Stimulated activated CD8-positive, alpha-beta memory T cell treated with anti-CD3 and anti-CD28 coated beads, Interleukin-15, amount 100 ng/mL, for 1 hour (primary cell): Measurements from ENCODE around the gene C2orf74.
"Not testable (repeated sequence)": the region's sequence is repeated elsewhere in the genome, so short reads cannot be mapped to it uniquely, and the experiment has no call there.

Experiments
- DNase-seq: peaks from one replicate; pipeline ENCODE4 v3.0.0-alpha.2; 2020; ENCODE audit warnings: low read depth

C2orf74 gene

GRCh38 chr2:61161888-61162287 is at the start of gene C2orf74:
Gene C2orf74, plus strand, starts transcription at chr2:61162188. Its CDS starts 327 bp downstream, at chr2:61162515.
- no peak for DNase-seq

- DNase-seq: no peak
Observed at GRCh38 chr2:61114147-61114546, 47.8 kb upstream of the C2orf74 start.

GRCh38 chr2:61116302-61116701 is 45.7 kb upstream of the C2orf74 start:
- no peak for DNase-seq

GRCh38 chr2:61117534-61117933 is 44.5 kb upstream of the C2orf74 start:
- DNase-seq: no peak

- no peak for DNase-seq
Observed at GRCh38 chr2:61125123-61125710, 36.8 kb upstream of the C2orf74 start.

- DNase-seq: no peak
Observed at GRCh38 chr2:61125798-61126197, 36.2 kb upstream of the C2orf74 start.

- DNase-seq: not testable (repeated sequence)
Observed at GRCh38 chr2:61128122-61128521, 33.9 kb upstream of the C2orf74 start.

- no peak for DNase-seq
Observed at GRCh38 chr2:61134141-61134540, 27.8 kb upstream of the C2orf74 start.

- no peak for DNase-seq
Observed at GRCh38 chr2:61135510-61135909, 26.5 kb upstream of the C2orf74 start.

GRCh38 chr2:61138859-61139258 is 23.1 kb upstream of the C2orf74 start:
- no peak for DNase-seq

- no peak for DNase-seq
Observed at GRCh38 chr2:61141151-61141550, 20.8 kb upstream of the C2orf74 start.

- peak; percentile 86 for DNase-seq
Observed at GRCh38 chr2:61144697-61145268, 17.2 kb upstream of the C2orf74 start.

- no peak for DNase-seq
Observed at GRCh38 chr2:61145990-61146389, 16.0 kb upstream of the C2orf74 start.

GRCh38 chr2:61148091-61148490 is 13.9 kb upstream of the C2orf74 start:
- DNase-seq: not testable (repeated sequence)

GRCh38 chr2:61149074-61149473 is 12.9 kb upstream of the C2orf74 start:
- no peak for DNase-seq

GRCh38 chr2:61151436-61151835 is 10.6 kb upstream of the C2orf74 start:
- no peak for DNase-seq

GRCh38 chr2:61157371-61158003 is 4.5 kb upstream of the C2orf74 start:
- no peak for DNase-seq

GRCh38 chr2:61158356-61158955 is 3.5 kb upstream of the C2orf74 start:
- DNase-seq: no peak

GRCh38 chr2:61162721-61163120 is 733 bp downstream of the C2orf74 start:
- no peak for DNase-seq

GRCh38 chr2:61165082-61165481 is 3.1 kb downstream of the C2orf74 start:
- not testable (repeated sequence) for DNase-seq

GRCh38 chr2:61165946-61166345 is 4.0 kb downstream of the C2orf74 start:
- DNase-seq: no peak

GRCh38 chr2:61167579-61167978 is 5.6 kb downstream of the C2orf74 start:
- DNase-seq: no peak

GRCh38 chr2:61172671-61173070 is 10.7 kb downstream of the C2orf74 start:
- DNase-seq: no peak
